Erythroblast (primary cell): ENCODE results near the gene SEMA3F.

Experiments used
- GATA1 ChIP-seq: IDR thresholded peaks from 2 replicates; pipeline ENCODE4 v1.6.1; 2011; ENCODE audit warnings: low read depth, mild to moderate bottlenecking, control low read depth, low read length, moderate library complexity
- POLR2A ChIP-seq: IDR thresholded peaks from 2 replicates; pipeline ENCODE4 v1.6.1; 2011; ENCODE audit warnings: mild to moderate bottlenecking, low read length

- TF ChIP-seq POLR2A (no peak), GATA1 (no peak)
Measured at GRCh38 chr3:50189274-50189673, 34.1 kb downstream of the SEMA3F start.
